T47D (cell line): ENCODE results near the gene BTBD1.
"Not testable (repeated sequence)": the region's sequence is repeated elsewhere in the genome, so short reads cannot be mapped to it uniquely, and the experiment has no call there.

Source experiments
- DNase-seq, 2 experiments: peaks; one replicate each; pipeline versions ENCODE4 v3.0.0 to v3.0.0-alpha.2; 2011 to 2012; ENCODE audit warnings: low read depth in 1 of 2, low spot score in 1 of 2
- JUND ChIP-seq: IDR thresholded peaks from 2 replicates; pipeline ENCODE4 v1.6.1; 2012; ENCODE audit warnings: low read depth
- in situ Hi-C: cut with HindIII; loops from 2 replicates; pipeline ENCODE4 v1.10.0; 2016; ENCODE audit warnings: low sequenced_read_pairs, low pct_unique_long_range_greater_than_20kb

BTBD1 gene

DNA sequence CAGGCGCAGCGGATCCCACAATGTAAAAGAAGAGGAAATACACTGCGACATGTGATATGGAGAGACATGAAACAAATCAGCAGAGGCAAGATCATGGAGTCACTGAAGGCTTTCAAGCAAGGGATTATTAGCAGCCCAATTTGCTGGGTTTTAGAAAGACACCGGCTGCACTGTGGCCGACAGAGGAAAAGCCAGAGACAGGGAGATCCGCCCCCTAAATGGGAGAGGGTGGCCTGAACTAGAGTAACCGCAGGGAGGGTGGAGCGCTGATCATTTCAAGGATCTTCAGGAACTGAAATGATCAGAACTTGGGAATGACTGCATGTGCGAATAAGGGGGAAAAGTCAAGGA lies 55.0 kb downstream of the BTBD1 start:
- no peak for TF ChIP-seq JUND
- in situ Hi-C loops, result no loop called here
- DNase-seq, result no peak

DNA sequence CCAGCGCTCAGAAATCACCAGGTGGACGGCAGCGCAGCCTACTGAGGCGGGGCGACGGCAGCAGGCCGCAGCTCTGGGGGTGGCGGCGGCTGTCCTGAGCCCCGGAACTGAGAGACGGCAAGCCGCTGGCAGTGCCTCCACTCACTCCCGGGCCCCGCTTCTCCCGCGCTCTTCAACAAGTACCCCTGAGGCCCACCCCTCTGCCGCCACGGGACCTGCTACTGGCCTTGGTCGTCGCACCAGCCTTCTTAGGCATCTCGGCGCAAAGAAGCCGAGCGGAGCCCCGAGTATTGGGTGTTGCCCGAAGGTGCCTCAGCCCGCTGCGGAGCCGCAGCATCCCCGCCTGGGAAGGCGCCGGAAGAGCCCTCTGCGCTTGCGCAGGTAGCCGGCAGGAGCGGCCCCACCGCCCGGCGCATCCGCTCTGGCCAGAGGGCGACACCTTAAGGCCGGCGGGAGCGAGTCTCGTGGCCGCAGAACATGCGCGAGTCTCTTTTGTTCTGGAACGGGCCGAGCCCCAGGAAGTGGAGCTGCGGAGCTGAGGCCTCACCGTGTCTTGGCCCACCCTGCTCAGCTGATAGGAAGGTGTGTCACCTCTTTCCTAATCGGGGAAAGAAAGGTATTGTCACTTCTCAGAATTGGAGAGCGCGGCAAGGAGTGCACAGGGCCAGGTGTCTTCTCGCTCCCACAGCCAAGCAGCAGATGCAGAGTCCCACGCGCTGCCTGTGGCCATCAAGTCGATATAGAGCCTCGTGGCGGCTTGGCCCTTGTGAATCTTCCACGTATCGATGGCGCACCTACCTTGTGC lies 55.6 kb downstream of the BTBD1 start, which contains the start of gene C15orf40:
C15orf40 (minus strand) TSS at position 369 of the 805 bp plus-strand sequence; CDS start at position 337, 32 bp downstream.
- TF ChIP-seq JUND, result no peak
- peak; percentile 91 to 93 for DNase-seq
- in situ Hi-C loops, result no loop called here

DNA sequence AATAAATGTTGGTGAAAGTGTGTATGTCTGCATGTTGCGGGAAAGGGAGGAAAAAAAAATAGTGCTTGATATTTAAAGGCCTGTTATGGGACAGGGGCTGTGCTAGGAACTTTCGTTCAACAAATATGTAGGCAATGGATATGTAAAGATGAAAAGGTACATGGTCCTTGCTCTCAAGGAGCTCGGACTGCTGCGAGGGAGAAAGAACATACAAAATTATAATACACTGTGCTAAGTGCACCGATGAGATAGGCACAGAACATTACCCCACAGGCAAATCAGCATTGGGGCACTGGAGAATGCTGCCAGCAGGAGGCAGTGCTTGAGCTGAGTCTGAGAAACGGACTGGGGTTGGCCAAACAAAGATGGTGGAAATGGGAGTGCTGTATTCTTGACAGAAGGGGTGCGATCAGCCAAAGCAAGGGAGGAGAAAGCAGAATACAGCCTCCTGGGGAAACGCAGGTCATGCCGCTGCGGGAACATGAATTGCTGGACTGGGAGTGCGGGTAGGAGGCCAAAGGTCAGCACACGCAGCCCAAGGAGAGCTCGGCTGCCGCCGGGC lies 56.3 kb downstream of the BTBD1 start:
- in situ Hi-C loops, result no loop called here
- no peak for TF ChIP-seq JUND
- DNase-seq, result peak; percentile 49 to 71

DNA sequence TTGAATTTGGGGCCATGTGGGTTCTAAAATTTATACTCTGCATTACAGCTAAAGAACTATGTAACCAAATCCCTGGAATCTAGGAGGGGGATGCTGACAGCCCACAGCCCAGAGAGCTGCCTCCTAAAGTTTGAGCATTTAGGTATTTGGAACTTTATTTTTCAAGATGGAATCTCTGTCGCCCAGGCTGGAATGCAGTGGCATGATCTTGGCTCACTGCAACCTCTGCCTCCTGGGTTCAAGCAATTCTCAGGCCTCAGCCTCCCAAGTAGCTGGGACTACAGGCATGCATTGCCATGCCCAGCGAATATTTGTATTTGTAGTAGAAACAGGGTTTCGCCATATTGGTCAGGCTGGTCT lies 66.4 kb downstream of the BTBD1 start:
- DNase-seq, in situ Hi-C loops: not testable (repeated sequence)

DNA sequence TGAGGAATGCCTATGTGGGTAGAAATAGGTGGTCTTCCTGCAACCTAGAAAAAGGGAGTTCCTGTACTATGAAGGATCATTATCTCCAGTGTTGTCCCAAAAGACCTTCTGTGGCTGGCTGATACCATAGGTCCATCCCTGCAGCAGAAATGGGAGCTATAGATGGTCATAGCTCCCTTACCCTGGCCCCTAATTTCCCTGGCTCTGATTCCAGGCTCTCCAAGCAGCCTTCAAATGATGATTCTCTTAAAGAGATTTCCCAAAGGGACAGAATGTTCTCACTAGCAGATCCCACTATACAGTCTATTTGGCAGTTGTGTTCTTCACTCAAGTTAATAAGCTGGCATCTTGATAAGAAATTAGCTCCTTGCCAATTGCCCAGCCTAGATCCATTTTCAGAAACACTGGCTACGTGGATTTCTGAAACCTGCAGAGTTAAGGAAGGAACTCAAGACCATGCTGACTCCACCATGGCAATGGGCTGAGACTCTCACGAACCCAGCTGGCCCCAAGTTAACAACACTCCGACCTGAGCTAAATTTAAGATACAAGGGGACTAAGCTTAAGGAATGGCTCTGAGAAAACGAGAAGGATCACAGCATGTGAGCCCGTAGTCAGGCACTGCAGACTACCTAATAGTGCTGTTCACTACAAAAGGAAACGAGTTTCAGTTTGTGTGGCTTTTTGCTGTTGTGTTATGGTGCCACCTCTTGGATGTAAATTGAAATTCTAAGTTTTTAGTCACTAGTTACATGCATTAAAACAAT lies 67.0 kb downstream of the BTBD1 start:
- DNase-seq, result peak; percentile 53 to 80
- TF ChIP-seq JUND, result no peak
- in situ Hi-C loops, result no loop called here

DNA sequence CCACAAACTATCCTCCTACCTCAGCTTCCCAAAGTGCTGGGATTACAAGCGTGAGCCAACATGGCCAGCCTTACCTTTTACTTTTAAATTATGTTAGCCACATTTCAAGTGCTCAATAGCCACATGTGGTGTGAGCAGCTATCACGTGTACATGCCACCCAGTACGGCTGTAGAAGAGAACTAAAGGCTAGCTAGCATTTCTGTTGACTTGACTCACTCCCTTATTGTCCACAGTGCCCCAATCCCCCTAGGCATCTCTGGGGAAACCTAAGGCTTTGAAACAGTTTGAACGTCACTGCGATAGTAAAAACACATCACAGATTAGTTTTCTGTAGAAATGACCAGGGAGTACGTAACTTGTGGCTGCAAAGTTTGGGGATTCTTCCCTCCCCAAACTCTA lies 67.6 kb downstream of the BTBD1 start:
- no peak for DNase-seq
- in situ Hi-C loops, result no loop called here
- no peak for TF ChIP-seq JUND

DNA sequence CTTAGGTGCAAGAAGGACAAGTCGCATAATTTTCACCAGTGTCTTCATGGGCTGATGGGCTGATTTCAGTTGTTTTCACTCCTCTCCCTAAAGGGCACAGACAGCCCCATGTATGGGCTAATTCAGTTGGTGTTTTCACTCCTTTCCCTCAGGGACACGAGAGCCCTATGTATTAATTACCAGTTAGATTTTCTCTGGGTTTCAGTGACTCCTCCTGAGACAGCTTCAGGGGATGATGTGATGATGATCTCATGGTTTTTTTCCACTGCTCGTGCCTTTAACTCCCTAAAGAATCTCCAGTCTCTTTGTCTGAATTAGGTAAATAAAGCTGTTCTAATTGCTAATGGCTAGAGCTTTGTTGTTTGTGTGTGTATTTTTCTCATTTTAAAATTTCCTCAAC lies 71.1 kb downstream of the BTBD1 start:
- no peak for TF ChIP-seq JUND
- no peak for DNase-seq
- in situ Hi-C loops, result no loop called here

DNA sequence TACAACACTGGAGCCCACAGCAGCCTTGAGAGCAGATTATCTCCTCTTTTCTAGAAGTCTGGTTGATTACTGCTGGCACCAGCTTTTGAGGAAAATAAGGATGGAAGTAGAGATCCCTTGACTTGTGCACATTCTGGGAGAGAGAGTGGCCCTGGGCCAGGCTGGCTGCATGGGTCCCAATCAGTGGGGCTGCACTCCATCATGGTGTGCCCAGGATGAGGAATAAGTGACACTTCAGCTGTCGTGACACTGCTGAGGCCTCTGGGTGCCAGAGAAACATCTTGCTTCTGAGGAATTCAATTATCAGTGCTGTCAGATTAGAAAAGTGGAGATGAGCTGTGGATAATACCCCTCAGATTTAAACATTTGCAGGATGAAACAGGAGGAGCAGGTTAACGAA lies 72.0 kb downstream of the BTBD1 start:
- DNase-seq, result no peak
- TF ChIP-seq JUND, result no peak
- in situ Hi-C loops, result no loop called here

DNA sequence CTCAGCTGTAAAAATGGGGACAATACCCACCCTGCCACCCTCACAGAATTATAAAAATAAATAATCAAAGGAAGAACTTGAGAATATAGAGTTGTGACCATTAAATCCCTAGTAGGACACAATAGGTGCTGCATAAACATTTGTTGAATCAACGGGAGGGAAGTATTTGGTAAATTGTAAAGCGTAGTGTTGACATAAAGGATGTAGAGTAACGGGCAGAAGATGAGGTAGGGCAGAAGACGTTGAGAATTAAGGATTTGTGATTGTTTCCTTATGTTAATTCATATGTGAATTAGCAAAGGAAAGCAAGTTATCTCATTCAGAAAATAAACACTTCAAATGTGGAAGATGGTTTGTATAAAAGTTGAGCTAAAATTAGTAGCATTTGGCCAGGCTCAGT lies 73.9 kb downstream of the BTBD1 start:
- TF ChIP-seq JUND, result no peak
- in situ Hi-C loops, result no loop called here
- DNase-seq, result no peak

DNA sequence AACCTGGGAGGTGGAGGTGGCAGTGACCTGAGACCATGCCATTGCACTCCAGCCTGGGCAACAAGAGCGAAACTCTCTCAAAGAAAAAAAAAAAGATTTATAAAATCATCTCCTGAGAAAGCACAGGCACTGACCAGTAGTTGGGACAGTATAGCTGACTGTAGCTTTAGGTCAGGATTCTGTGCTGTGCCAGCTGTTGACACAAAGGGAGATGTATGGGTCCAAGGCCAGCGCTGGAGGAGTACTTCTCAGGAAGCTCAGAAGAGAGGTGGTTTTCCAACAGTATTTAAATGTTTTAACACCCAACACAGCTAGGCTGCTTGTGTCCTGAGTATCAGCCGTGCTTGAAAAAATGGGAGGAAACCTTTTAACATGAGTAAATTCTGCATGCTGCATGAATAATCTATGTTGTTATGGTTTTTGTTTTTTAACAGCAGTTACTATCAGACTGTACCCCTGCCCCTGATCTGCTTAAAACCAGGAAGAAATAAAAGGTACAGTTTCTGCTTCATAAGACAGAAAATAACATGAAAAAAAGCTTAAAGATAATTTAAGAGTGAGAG lies 74.5 kb downstream of the BTBD1 start:
- in situ Hi-C loops, result no loop called here
- TF ChIP-seq JUND, result no peak
- DNase-seq, result no peak

DNA sequence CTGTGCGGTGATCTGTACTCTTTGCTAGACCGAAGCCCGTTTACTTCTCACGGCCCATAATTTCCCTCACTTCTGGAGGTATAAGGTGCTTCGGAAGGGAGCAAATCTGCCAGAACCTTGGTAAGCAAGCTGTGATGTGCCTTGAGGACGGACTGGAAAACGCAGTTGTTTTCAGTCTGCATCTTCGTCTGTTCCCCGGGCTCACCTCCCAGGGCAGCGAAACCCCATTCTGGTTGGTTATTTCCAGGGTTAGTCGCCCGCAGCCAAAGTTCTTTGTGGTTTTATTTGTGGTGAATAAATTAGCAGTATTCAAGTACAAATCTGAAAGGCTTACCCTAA lies 80.6 kb downstream of the BTBD1 start:
- no peak for TF ChIP-seq JUND
- DNase-seq, result no peak
- in situ Hi-C loops, result no loop called here

DNA sequence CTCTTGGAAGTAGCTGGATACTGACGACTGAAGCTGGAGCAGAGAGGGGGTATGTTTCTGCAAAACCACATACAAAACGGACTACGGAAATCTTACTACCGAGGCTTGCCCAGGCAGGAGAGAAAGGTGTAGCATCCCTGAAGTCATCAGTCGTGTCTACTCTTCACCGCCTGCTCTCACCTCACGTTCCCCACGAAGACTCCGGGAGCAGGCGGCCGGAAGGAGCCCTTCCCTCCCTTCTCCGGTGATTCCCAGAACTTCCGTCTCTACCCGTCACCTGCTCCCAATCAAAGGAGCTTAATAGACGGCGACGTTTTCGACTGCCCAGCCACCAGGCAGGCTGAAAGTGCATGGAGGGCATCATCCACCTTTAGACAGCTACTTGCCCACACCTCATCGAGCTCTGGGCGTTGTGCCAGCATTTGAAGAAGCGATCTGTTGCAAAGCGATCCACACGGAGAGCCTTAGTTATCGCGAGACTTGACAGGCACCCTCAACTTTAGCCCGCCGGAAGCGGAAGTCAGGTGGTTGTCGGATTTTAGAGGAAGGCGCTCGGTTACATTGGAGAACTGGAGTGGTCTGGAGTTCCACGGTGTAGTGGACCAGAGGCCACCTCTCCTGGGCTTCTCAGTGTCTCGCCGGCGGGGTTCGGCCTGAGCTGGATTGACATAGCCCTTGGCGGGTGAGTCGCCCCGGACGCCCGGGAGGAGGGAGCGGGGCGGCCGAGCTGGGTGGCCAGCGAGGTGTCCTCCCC lies 81.2 kb downstream of the BTBD1 start, which contains the start of gene RAMAC:
RAMAC (plus strand) TSS at position 523 of the 754 bp plus-strand sequence. CDS start 2,809 bp downstream, outside the sequence.
- DNase-seq, result peak; percentile 82 to 96
- TF ChIP-seq JUND, result no peak
- in situ Hi-C loops, result no loop called here
